K562 (cell line): ENCODE results near the gene PIGK. TPM values are rescaled to one million over a fixed set of nuclear protein-coding genes. Genes with fewer than 3 reads are reported as not detected.

ENCODE experiments used
- ATAC-seq: fragments of 200-7000 bp; cut with Tn5 transposase; 3 replicates; pipeline ENCODE4 v1.9.1; 2020; ENCODE audit warnings: moderate library complexity
- BruUV-seq: library from RNA; stranded (reverse); fragments of 400-500 nt; replicated peaks from 2 replicates; lab custom pipeline; 2021; lab: Mats Ljungman, UMichigan
- CTCF ChIA-PET: fragments of 300-600 bp; formaldehyde crosslinking; extraction: SDS; loops from one replicate; lab custom pipeline; 2021; ENCODE audit warnings: low intra/inter-chr PET ratio; lab: Yijun Ruan, JAX
- POLR2A ChIA-PET: fragments of 300-600, 350-650 bp; sonication (Branson Sonifier 250); formaldehyde crosslinking; extraction: SDS; loops from one replicate; lab custom pipeline; 2021; ENCODE audit warnings: antibody characterized with exemption, inconsistent platforms; lab: Yijun Ruan, JAX
- DNase-seq, 4 experiments: peaks; one replicate each; pipeline versions ENCODE4 v3.0.0 to v3.0.0-alpha.2; 2011 to 2018; ENCODE audit warnings: low spot score in 3 of 4, mixed read lengths in 3 of 4; ENCODE audit errors: extremely low read depth in 1 of 4
- FAIRE-seq: peaks from 2 replicates; lab custom pipeline; 2011; peaks lifted over from hg19 to GRCh38; lab: Jason Lieb, UNC
- H2AFZ ChIP-seq: 2 replicates; pipeline ENCODE4 v1.6.0; 2011; ENCODE audit warnings: low read depth, low read length, control low read depth, inconsistent platforms
- H3K27ac ChIP-seq: fragments of 200-600 bp; 3 replicates; pipeline ENCODE4 v1.8.0; 2011; ENCODE audit warnings: low read depth, mild to moderate bottlenecking, control low read depth, inconsistent platforms, low read length, moderate library complexity, mixed read lengths; ENCODE audit errors: extremely low read depth
- H3K27me3 ChIP-seq, 2 experiments: fragments of 300-600 bp in 1 of 2; 2 replicates in 1 of 2; 3 replicates in 1 of 2; pipeline versions ENCODE4 v1.6.0 to v1.8.0; 2011; ENCODE audit warnings: inconsistent platforms in 2 of 2, low read length in 2 of 2, mild to moderate bottlenecking in 1 of 2, mixed read lengths in 1 of 2, moderate library complexity in 1 of 2; ENCODE audit not compliant: control insufficient read depth in 2 of 2, insufficient read depth in 2 of 2
- H3K36me3 ChIP-seq: fragments of 300-600 bp; 3 replicates; pipeline ENCODE4 v1.8.0; 2011; ENCODE audit warnings: mild to moderate bottlenecking, low read length, inconsistent platforms; ENCODE audit not compliant: control insufficient read depth, insufficient read depth
- H3K4me1 ChIP-seq, 2 experiments: fragments of 200-600 bp in 1 of 2; replicated peaks in 1 of 2; 2 replicates in 1 of 2; 3 replicates in 1 of 2; pipeline versions ENCODE4 v1.5.1 to v1.8.0; 2011; ENCODE audit warnings: inconsistent platforms in 2 of 2, low read length in 2 of 2, mild to moderate bottlenecking in 1 of 2, mixed read lengths in 1 of 2, moderate library complexity in 1 of 2; ENCODE audit not compliant: control insufficient read depth in 2 of 2, insufficient read depth in 2 of 2
- H3K4me2 ChIP-seq: 2 replicates; pipeline ENCODE4 v1.6.1; 2011; ENCODE audit warnings: low read length, control low read depth, inconsistent platforms, mixed read lengths; ENCODE audit not compliant: insufficient read depth
- H3K4me3 ChIP-seq: fragments of 200-600 bp; sonication (generic), shearing (Covaris generic); 2 replicates; pipeline ENCODE4 v1.5.1; 2016; ENCODE audit warnings: control low read depth, inconsistent platforms
- H3K79me2 ChIP-seq: fragments of 200-600 bp; 3 replicates; pipeline ENCODE4 v1.8.0; 2011; ENCODE audit warnings: low read length, inconsistent platforms; ENCODE audit not compliant: control insufficient read depth, insufficient read depth
- H3K9ac ChIP-seq, 2 experiments: 2 replicates each; pipeline versions ENCODE4 v1.6.0 to v1.6.1; 2011; ENCODE audit warnings: low read depth in 2 of 2, low read length in 2 of 2, control low read depth in 1 of 2, inconsistent platforms in 1 of 2, mild to moderate bottlenecking in 1 of 2, mixed read lengths in 1 of 2; ENCODE audit not compliant: insufficient read depth in 1 of 2
- H3K9me1 ChIP-seq: one replicate; pipeline ENCODE4 v1.6.0; 2011; ENCODE audit warnings: inconsistent platforms, mild to moderate bottlenecking, low read length, moderate library complexity; ENCODE audit not compliant: control insufficient read depth, insufficient read depth
- H3K9me3 ChIP-seq: replicated peaks from 2 replicates; pipeline ENCODE4 v1.5.1; 2011; ENCODE audit warnings: low read depth, low read length, inconsistent platforms; ENCODE audit not compliant: control insufficient read depth, insufficient read depth
- H4K20me1 ChIP-seq: replicated peaks from 2 replicates; pipeline ENCODE4 v1.6.1; 2011; ENCODE audit warnings: low read length, inconsistent platforms, mixed read lengths; ENCODE audit not compliant: control insufficient read depth, insufficient read depth
- CHD1 ChIP-seq: fragments of 200-600 bp; sonication (generic); IDR thresholded peaks from one replicate; pipeline ENCODE4 v1.6.1; 2012; ENCODE audit warnings: mild to moderate bottlenecking, moderate library complexity, low read length, inconsistent platforms
- FOS ChIP-seq: IDR thresholded peaks from 3 replicates; pipeline ENCODE4 v1.6.1; 2011; ENCODE audit not compliant: insufficient read length; ENCODE audit errors: extremely low read depth
- MBD1 ChIP-seq: fragments of 250-450 bp; sonication (Bioruptor Pico); IDR thresholded peaks from 2 replicates; pipeline ENCODE4 v1.8.0; 2022; ENCODE audit warnings: inconsistent platforms
- RBM25 ChIP-seq: fragments of 200-400 bp; formaldehyde crosslinking; IDR thresholded peaks from 2 replicates; pipeline ENCODE4 v1.6.1; 2018; ENCODE audit warnings: low read length, low read depth, moderate library complexity; ENCODE audit not compliant: severe bottlenecking
- RCOR1 ChIP-seq, 2 experiments: IDR thresholded peaks; 2 replicates each; pipeline ENCODE4 v1.6.1; 2012; ENCODE audit warnings: low read depth in 2 of 2, low read length in 2 of 2, borderline replicate concordance in 1 of 2, improper control_type of control experiment in 1 of 2
- VEZF1 ChIP-seq: fragments of 200-800 bp; sonication (Bioruptor generic); IDR thresholded peaks from 2 replicates; pipeline ENCODE4 v1.6.1; 2017; ENCODE audit warnings: missing genetic modification characterization, missing compliant biosample characterization
- ZNF395 ChIP-seq: fragments of 200-800 bp; sonication (Bioruptor generic); IDR thresholded peaks from 2 replicates; pipeline ENCODE4 v1.6.1; 2017; ENCODE audit warnings: missing genetic modification characterization, missing compliant biosample characterization
- WGBS: fragments of 100-300 bp; shearing (Covaris generic); methylation state at CpG from one replicate; pipeline ENCODE4 v1.1.6; 2016; ENCODE audit warnings: low coverage, mixed read lengths; ENCODE audit not compliant: insufficient coverage; ENCODE audit errors: missing lambda C conversion rate; 5-methylcytosine and 5-hydroxymethylcytosine counted together
- in situ Hi-C: fragments of 300-500 bp; cut with MboI; formaldehyde crosslinking; loops from 4 replicates; pipeline ENCODE4 v1.15.0; 2018; ENCODE audit warnings: inconsistent platforms, mixed read lengths
- intact Hi-C: fragments of 100-400 bp; cut with micrococcal nuclease; formaldehyde crosslinking; loops from 2 replicates; pipeline ENCODE4 v1.14.2; 2022
- polyA plus RNA-seq, 8 experiments: library from polyadenylated mRNA; depleted of rRNA in 4 of 8; stranded (reverse) in 5 of 8; unstranded in 3 of 8; fragments of >200 nt; fragmentation: Nextera tagmentation in 2 of 8; fragmentation: Illumina TruSeq in 1 of 8; extraction: Ambion mirVana in 2 of 8; extraction: Trizol in 1 of 8; gene quantifications; 2 replicates each; pipeline versions ENCODE4 v1.2.1 to v1.2.3, GENCODE V29; 2011 to 2014; ENCODE audit warnings: inconsistent platforms in 1 of 8, missing spikeins in 1 of 8
- total RNA-seq, 7 experiments: library from RNA; depleted of rRNA in 6 of 7; stranded (reverse); fragments of >200 nt in 6 of 7; fragmentation: Illumina TruSeq in 2 of 7; extraction: Trizol in 2 of 7; gene quantifications; 2 replicates each; pipeline versions ENCODE4 v1.2.1 to v1.2.3, GENCODE V29; 2011 to 2021; ENCODE audit warnings: low replicate concordance in 1 of 7
- TF ChIP-seq, protein P1 (sequence below), 2 experiments: fragments of 450-650 bp in 1 of 2; sonication (generic) in 1 of 2; formaldehyde crosslinking in 1 of 2; IDR thresholded peaks in 1 of 2; conservative IDR thresholded peaks in 1 of 2; 2 replicates each; pipeline versions ENCODE4 v1.6.1 to v1.8.1; 2016 to 2023; ENCODE audit warnings: mild to moderate bottlenecking in 2 of 2, moderate library complexity in 2 of 2, inconsistent platforms in 1 of 2, missing genetic modification reagents in 1 of 2

Gene PIGK
- total and polyA plus RNA-seq, 9 of the 15 experiments (the other 6 are each of a cell fraction or from before 2014, with no cell fraction given), result 15.7 to 59.5 (median 29.9) TPM

GRCh38 chr1:77089756-77090155, 129.5 kb downstream of the PIGK start:
- no peaks in the 10 kb centered on the region for H3K9me1 ChIP-seq
- in situ Hi-C loops (no loop called here), intact Hi-C loops (no loop called here)
- H3K27ac ChIP-seq, result no peak overlapping the region
- no TSS peak for BruUV-seq
- no peak overlapping the region for H3K9ac ChIP-seq
- no peak overlapping the region for H2AFZ ChIP-seq
- H3K36me3 ChIP-seq, result no peaks in the 10 kb centered on the region
- FAIRE-seq (no peak), DNase-seq (no peak), ATAC-seq (no peak)
- H4K20me1 ChIP-seq, result no peaks in the 10 kb centered on the region
- H3K4me1 ChIP-seq, result no peaks in the 10 kb centered on the region
- ChIA-PET CTCF (no interaction called here), POLR2A (no interaction called here)
- no peak overlapping the region for H3K4me3 ChIP-seq
- no peak for TF ChIP-seq CHD1
- TF ChIP-seq ZNF395 (CRISPR knock-in tag), result no peak
- TF ChIP-seq, protein P1, sequence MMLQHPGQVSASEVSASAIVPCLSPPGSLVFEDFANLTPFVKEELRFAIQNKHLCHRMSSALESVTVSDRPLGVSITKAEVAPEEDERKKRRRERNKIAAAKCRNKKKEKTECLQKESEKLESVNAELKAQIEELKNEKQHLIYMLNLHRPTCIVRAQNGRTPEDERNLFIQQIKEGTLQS (IDR thresholded peaks at IDR 0.05), result no peak
- TF ChIP-seq, protein P1 (CRISPR knock-in tag; conservative IDR thresholded peaks at IDR 0.05), result no peak
- no peak for TF ChIP-seq VEZF1 (CRISPR knock-in tag)
- no peak for TF ChIP-seq RCOR1 (IDR thresholded peaks at IDR 0.05; ENCODE audit: borderline replicate concordance in 1 of 2, low read depth in 2 of 2, low read length in 2 of 2)
- no peak for TF ChIP-seq FOS
- no peak for TF ChIP-seq RBM25
- no peak for TF ChIP-seq MBD1 (CRISPR knock-in tag)
- no peaks in the 10 kb centered on the region for H3K79me2 ChIP-seq
- H3K27me3 ChIP-seq, result no peaks in the 10 kb centered on the region
- H3K4me2 ChIP-seq, result no peak overlapping the region
- H3K9me3 ChIP-seq, result no peaks in the 10 kb centered on the region
- WGBS, result 26% methylated on average over 2 of the region's 2 CpGs
